GM12875 (cell line): ENCODE results near the gene KRT79.

ENCODE experiments used
- H3K4me3 ChIP-seq: one replicate; pipeline ENCODE4 v1.5.1; 2011; ENCODE audit warnings: low read depth, low read length, control low read depth
- TF ChIP-seq, protein P1 (sequence below): IDR thresholded peaks from 2 replicates; pipeline ENCODE4 v1.5.1; 2011; ENCODE audit warnings: low read depth, mild to moderate bottlenecking, control low read depth, inconsistent platforms, low read length, moderate library complexity, borderline replicate concordance; ENCODE audit not compliant: insufficient read depth

The KRT79 gene

DNA sequence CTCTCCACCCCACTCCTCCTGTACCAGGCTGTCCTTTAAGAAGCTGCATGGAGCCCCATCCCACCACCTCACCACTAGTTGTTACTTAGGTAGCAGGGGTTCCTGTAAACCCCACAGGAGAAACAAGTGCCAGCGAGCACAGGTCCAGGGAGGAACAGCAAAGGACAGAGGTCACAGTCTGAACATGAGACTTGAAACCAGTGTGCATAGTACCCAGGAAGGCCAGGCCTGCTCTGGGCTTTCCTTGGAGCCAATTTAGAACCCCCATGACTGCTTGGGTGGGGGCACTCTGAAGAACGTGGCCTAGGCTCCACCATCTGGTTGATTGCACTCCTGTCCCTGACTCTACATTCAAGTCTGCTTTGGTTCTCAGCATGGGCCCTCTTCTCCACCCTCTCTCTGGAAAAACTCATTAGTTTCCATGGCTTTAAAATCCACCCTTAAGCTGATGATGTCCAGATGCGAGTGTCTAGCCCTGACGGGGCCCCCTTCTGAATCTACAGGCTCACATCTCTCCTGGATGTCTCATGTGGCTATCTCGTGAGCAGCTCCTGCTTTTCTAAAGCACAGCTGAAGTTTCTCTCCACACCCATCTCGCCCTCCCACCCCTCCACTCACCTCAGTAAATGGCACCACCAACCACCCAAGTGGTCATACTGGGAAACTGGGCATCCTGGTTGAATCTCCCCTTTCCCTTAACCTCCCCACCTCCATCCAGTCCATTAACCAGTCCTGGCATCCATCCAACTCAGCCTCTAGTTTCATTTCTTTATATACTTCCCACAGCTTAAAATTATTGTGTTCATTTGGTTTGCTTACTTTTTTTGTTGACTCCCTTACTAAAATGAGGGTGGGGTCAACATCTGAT lies 46.6 kb downstream of the KRT79 start:
- no peak overlapping the region for H3K4me3 ChIP-seq
- TF ChIP-seq, protein P1, sequence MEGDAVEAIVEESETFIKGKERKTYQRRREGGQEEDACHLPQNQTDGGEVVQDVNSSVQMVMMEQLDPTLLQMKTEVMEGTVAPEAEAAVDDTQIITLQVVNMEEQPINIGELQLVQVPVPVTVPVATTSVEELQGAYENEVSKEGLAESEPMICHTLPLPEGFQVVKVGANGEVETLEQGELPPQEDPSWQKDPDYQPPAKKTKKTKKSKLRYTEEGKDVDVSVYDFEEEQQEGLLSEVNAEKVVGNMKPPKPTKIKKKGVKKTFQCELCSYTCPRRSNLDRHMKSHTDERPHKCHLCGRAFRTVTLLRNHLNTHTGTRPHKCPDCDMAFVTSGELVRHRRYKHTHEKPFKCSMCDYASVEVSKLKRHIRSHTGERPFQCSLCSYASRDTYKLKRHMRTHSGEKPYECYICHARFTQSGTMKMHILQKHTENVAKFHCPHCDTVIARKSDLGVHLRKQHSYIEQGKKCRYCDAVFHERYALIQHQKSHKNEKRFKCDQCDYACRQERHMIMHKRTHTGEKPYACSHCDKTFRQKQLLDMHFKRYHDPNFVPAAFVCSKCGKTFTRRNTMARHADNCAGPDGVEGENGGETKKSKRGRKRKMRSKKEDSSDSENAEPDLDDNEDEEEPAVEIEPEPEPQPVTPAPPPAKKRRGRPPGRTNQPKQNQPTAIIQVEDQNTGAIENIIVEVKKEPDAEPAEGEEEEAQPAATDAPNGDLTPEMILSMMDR = no peak

DNA sequence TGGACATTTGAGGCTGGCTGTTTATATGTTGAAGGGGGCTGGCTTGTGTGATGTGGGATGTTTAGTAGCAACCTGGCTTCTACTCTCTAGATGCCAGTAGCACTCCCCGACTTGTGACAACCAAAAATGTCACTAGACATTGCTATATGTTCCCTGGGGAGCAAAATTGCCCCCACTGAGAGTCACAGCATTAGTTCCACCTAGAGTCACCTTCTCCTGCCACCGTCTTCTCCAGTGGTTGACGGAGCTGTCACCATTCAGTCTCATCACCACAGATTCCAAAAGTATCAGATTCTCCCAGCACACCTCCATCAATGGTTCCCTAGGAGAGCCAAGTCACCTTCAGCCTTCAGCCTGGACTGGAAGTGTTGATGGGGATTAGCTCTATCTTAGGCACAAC lies 49.2 kb downstream of the KRT79 start:
- no peak overlapping the region for H3K4me3 ChIP-seq
- TF ChIP-seq, protein P1 = no peak

DNA sequence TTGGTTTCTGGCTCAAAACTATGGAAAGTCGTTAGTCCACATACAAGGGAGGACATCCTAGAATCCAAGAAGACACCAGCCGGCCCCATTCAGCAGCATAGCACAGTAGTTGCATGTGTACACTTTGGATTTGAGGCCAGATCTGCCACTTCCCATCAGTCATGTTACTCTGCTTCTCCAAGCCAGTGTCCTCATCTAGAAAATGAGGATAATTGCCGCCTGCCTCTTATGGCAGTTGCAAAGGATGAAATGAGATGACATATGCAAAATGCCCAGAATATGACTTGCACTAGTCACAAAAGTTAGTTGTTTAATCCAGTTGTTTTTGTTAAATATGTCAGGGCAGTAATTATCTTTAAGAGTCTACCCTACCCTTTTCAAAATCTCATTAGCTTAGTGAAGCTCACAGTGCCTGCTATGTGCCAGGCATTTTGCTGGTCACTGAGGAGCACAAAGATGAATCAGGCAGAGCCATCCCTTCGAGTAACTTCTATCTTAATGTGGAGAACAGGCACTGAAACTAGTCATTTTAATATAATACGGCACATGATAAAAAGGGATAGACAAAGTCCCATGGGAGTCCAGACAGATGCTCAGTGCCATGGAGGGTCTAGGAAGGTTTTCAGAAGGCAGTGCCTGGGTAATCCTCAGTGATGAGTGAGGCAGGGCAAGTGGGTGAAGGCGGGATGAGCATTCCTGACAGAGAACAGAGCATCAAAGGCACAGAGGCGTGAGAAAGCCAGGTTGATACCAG lies 50.4 kb downstream of the KRT79 start:
- H3K4me3 ChIP-seq = no peak overlapping the region
- TF ChIP-seq, protein P1 = no peak

DNA sequence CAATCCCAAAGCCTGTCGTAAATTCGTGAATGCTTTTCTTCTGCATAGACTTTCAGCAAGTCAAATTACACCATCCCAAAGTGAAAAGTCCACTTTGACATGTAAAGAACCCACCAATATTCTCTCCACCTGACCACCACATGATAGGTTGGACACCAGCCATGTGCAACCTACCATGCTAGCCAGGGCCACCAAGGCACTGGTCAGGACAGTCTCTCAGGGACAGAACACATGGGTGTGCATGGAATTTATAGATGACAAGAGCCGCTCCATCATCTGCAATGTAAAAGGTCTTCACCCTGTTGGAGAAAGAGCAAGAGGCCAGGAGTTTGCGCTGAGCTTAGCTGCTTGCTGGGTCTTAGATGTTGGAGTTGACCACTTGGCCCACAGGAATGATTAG lies 51.6 kb downstream of the KRT79 start:
- TF ChIP-seq, protein P1 = no peak
- H3K4me3 ChIP-seq = no peak overlapping the region

DNA sequence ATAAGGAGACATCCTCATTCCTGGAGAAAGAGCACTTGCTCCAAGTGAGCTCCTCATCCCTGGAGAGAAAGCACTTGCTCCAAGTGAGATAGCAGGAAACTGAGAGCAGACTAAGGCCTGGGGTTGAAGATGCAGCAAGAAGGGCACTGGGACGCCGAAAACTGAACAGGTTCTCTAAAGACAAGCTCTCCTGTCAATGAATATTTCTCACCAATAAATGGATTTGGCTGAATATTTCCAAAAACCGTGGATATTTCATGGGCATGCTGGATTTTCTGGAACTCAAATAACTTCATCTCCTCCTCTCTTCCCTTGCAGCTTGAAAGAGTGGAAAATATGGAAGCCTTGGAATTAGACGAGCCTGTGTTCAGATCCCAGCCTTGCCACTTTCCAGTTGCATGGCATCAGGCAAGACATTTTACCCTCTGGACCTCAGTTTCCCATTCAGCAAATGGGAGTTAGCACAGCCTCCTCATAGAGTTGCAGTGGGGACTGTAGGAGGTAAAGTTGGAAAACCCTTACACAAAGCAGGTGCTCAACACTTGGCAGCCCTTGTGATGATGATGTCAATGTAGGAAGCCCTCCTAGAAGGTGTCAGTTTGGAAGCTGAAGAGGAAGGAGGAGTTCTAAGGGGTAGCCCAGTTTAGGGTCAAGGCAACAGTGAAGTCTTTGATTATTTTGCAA lies 52.6 kb downstream of the KRT79 start:
- H3K4me3 ChIP-seq = no peak overlapping the region
- TF ChIP-seq, protein P1 = no peak

DNA sequence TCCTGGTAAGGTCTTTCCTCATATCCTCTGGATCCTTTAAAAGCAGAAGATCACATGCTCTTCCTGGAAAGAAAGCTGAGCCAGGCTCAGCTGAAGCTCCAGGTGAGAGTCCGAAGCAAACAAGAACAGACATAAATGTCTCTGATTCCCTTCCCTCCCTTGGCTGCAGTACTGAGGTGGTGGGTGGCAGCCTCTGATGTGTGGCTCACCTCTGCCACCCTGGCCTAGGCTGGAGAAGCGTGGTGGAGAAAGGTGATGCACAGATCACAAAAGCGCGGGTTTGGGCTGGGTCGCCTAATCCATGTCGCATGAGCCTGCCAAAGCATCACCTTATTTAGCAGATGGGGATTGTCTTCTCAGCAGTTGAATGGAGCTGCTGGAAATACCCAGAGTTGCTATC lies 54.2 kb downstream of the KRT79 start:
- H3K4me3 ChIP-seq = no peak overlapping the region
- TF ChIP-seq, protein P1 = no peak

DNA sequence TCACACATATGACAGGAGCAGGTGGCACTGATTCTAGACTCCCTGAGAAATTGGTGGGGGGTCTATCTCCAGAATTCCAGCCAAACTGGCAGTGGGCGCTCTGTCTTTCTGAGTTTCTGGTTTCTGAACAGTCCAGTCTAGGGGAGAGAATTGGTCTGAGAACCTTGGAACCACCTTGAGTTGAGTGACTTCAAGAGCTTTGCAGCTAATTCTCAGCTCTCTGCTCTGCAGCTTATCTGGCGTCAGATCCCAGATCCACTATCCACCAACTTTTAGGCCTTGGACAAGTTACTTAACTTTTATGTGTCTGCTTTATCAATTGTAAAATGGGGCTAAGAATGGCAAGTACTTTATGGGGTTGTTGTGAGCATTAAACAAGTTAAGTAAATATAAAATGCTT lies 55.3 kb downstream of the KRT79 start:
- H3K4me3 ChIP-seq = no peak overlapping the region
- TF ChIP-seq, protein P1 = no peak
